ENCODE results near the gene UGT1A5. TPM values are rescaled to one million over a fixed set of nuclear protein-coding genes. Genes with fewer than 3 reads are reported as not detected.

The UGT1A5 gene
- total RNA-seq, 2 donors from 2014 or later = not detected

- Histone ChIP-seq H3K27me3 (ENCODE audit: control insufficient read depth, insufficient read depth, low read length, poor library complexity, severe bottlenecking) (no peaks in the 10 kb centered on the region), H3K4me3 (ENCODE audit: low read length) (no peak overlapping the region), H3K36me3 (ENCODE audit: control insufficient read depth, insufficient read depth, low read length) (no peaks in the 10 kb centered on the region), H3K9me3 (ENCODE audit: control insufficient read depth, low read length) (no peaks in the 10 kb centered on the region), H3K9ac (ENCODE audit: extremely low read depth, low read length, poor library complexity, severe bottlenecking) (no peak overlapping the region), H3K27ac (ENCODE audit: low read depth, low read length) (no peak overlapping the region), H3K4me1 (ENCODE audit: control insufficient read depth, insufficient read depth, low read length) (no peaks in the 10 kb centered on the region)
- no peak for DNase-seq
- H3K4me1 Mint-ChIP-seq = no peaks in the 10 kb centered on the region
- no peaks in the 10 kb centered on the region for H3K36me3 Mint-ChIP-seq (ENCODE audit: low read depth)
- no peak overlapping the region for H3K4me3 Mint-ChIP-seq
- peaks cover 12% of the 10 kb centered on the region for H3K27me3 Mint-ChIP-seq (ENCODE audit: insufficient read depth)
- H3K9me3 Mint-ChIP-seq = peaks cover 5% of the 10 kb centered on the region
- H3K27ac Mint-ChIP-seq = no peak overlapping the region
- no peak for TF ChIP-seq CTCF (conservative IDR thresholded peaks at IDR 0.05)
- 77 to 92% methylated on average over 6 to 8 of the region's 8 CpGs for WGBS, 2 experiments (ENCODE audit: insufficient coverage in 1 of 2, insufficient read length in 1 of 2)
Observed at GRCh38 chr2:233803994-233804393, 91.3 kb downstream of the UGT1A5 start.

- Mint-ChIP-seq H3K27me3 (ENCODE audit: insufficient read depth) (peaks cover 20% of the 10 kb centered on the region), H3K9me3 (peaks cover 2% of the 10 kb centered on the region), H3K4me1 (no peaks in the 10 kb centered on the region), H3K27ac (no peak overlapping the region), H3K36me3 (ENCODE audit: low read depth) (no peaks in the 10 kb centered on the region), H3K4me3 (no peak overlapping the region)
- H3K36me3 ChIP-seq (ENCODE audit: control insufficient read depth, insufficient read depth, low read length) = no peaks in the 10 kb centered on the region
- peak; percentile 36 for DNase-seq
- no peak overlapping the region for H3K4me3 ChIP-seq (ENCODE audit: low read length)
- H3K27me3 ChIP-seq (ENCODE audit: control insufficient read depth, insufficient read depth, low read length, poor library complexity, severe bottlenecking) = no peaks in the 10 kb centered on the region
- H3K9me3 ChIP-seq (ENCODE audit: control insufficient read depth, low read length) = no peaks in the 10 kb centered on the region
- TF ChIP-seq CTCF (conservative IDR thresholded peaks at IDR 0.05) = peak; percentile 38
- WGBS, 2 experiments (ENCODE audit: insufficient coverage in 1 of 2, insufficient read length in 1 of 2) = 91 to 92% methylated on average over 5 to 12 of the region's 12 CpGs
- no peaks in the 10 kb centered on the region for H3K4me1 ChIP-seq (ENCODE audit: control insufficient read depth, insufficient read depth, low read length)
- H3K27ac ChIP-seq (ENCODE audit: low read depth, low read length) = no peak overlapping the region
- H3K9ac ChIP-seq (ENCODE audit: extremely low read depth, low read length, poor library complexity, severe bottlenecking) = no peak overlapping the region
Observed at GRCh38 chr2:233807215-233807865, 94.6 kb downstream of the UGT1A5 start.

- H3K27ac Mint-ChIP-seq = no peak overlapping the region
- WGBS, 2 experiments (ENCODE audit: insufficient coverage in 1 of 2, insufficient read length in 1 of 2) = 87 to 96% methylated on average over 4 to 10 of the region's 10 CpGs
- Histone ChIP-seq H3K4me1 (ENCODE audit: control insufficient read depth, insufficient read depth, low read length) (no peaks in the 10 kb centered on the region), H3K36me3 (ENCODE audit: control insufficient read depth, insufficient read depth, low read length) (no peaks in the 10 kb centered on the region), H3K9me3 (ENCODE audit: control insufficient read depth, low read length) (no peaks in the 10 kb centered on the region), H3K9ac (ENCODE audit: extremely low read depth, low read length, poor library complexity, severe bottlenecking) (no peak overlapping the region), H3K4me3 (ENCODE audit: low read length) (no peak overlapping the region), H3K27ac (ENCODE audit: low read depth, low read length) (no peak overlapping the region), H3K27me3 (ENCODE audit: control insufficient read depth, insufficient read depth, low read length, poor library complexity, severe bottlenecking) (no peaks in the 10 kb centered on the region)
- no peaks in the 10 kb centered on the region for H3K4me1 Mint-ChIP-seq
- H3K27me3 Mint-ChIP-seq (ENCODE audit: insufficient read depth) = peaks cover 14% of the 10 kb centered on the region
- peaks cover 2% of the 10 kb centered on the region for H3K9me3 Mint-ChIP-seq
- H3K36me3 Mint-ChIP-seq (ENCODE audit: low read depth) = no peaks in the 10 kb centered on the region
- peak; percentile 30 for DNase-seq
- no peak overlapping the region for H3K4me3 Mint-ChIP-seq
- no peak for TF ChIP-seq CTCF (conservative IDR thresholded peaks at IDR 0.05)
Observed at GRCh38 chr2:233807966-233808935, 95.5 kb downstream of the UGT1A5 start.

Data from endodermal cell (in vitro differentiated cells).